Endothelial cell of umbilical vein (primary cell): ENCODE results near the gene OMA1. TPM values are rescaled to one million over a fixed set of nuclear protein-coding genes. Genes with fewer than 3 reads are reported as not detected.

Source experiments
- BruUV-seq: library from RNA; stranded (reverse); fragments of 400-500 nt; replicated peaks from 2 replicates; lab custom pipeline; 2021; lab: Mats Ljungman, UMichigan
- CTCF ChIA-PET: fragments of 300-600, 350-600 bp; sonication (Branson Sonifier 250); formaldehyde crosslinking; loops from one replicate; lab custom pipeline; 2021; ENCODE audit warnings: antibody characterized with exemption, inconsistent platforms; lab: Charles Lee
- POLR2A ChIA-PET: fragments of 300-600, 350-600 bp; sonication (Branson Sonifier 250); formaldehyde crosslinking; loops from one replicate; lab custom pipeline; 2021; ENCODE audit warnings: antibody characterized with exemption, inconsistent platforms; lab: Charles Lee
- DNase-seq: peaks from one replicate; pipeline ENCODE4 v3.0.0-alpha.2; 2011; ENCODE audit warnings: low read depth, low spot score
- FAIRE-seq: peaks from 2 replicates; lab custom pipeline; 2011; peaks lifted over from hg19 to GRCh38; lab: Jason Lieb, UNC
- H2AFZ ChIP-seq: 2 replicates; pipeline ENCODE4 v1.6.0; 2012; ENCODE audit warnings: low read depth, low read length, control low read depth, inconsistent platforms
- H3K27ac ChIP-seq: 2 replicates; pipeline ENCODE4 v1.5.1; 2011; ENCODE audit warnings: low read depth, mild to moderate bottlenecking, control low read depth, low read length, moderate library complexity; ENCODE audit not compliant: insufficient read depth
- H3K27me3 ChIP-seq, 2 experiments: 2 replicates each; pipeline versions ENCODE4 v1.6.0 to v1.6.1; 2011; ENCODE audit warnings: low read length in 2 of 2, mixed read lengths in 1 of 2; ENCODE audit not compliant: control insufficient read depth in 2 of 2, insufficient read depth in 2 of 2
- H3K36me3 ChIP-seq, 2 experiments: 2 replicates in 1 of 2; 3 replicates in 1 of 2; pipeline ENCODE4 v1.5.1; 2011; ENCODE audit warnings: low read length in 2 of 2, mild to moderate bottlenecking in 1 of 2, moderate library complexity in 1 of 2; ENCODE audit not compliant: control insufficient read depth in 2 of 2, insufficient read depth in 2 of 2; ENCODE audit errors: extremely low read depth in 1 of 2
- H3K4me1 ChIP-seq: 3 replicates; pipeline ENCODE4 v1.5.1; 2011; ENCODE audit warnings: mild to moderate bottlenecking, low read length; ENCODE audit not compliant: control insufficient read depth, insufficient read depth; ENCODE audit errors: extremely low read depth
- H3K4me2 ChIP-seq: 2 replicates; pipeline ENCODE4 v1.6.1; 2011; ENCODE audit warnings: low read length, control low read depth, mixed read lengths; ENCODE audit not compliant: insufficient read depth
- H3K4me3 ChIP-seq, 3 experiments: fragments of 200-600 bp in 1 of 3; sonication (generic), shearing (Covaris generic) in 1 of 3; replicated peaks in 1 of 3; 2 replicates each; pipeline ENCODE4 v1.5.1; 2011 to 2016; ENCODE audit warnings: control low read depth in 3 of 3, low read length in 3 of 3, mild to moderate bottlenecking in 2 of 3, inconsistent platforms in 1 of 3, low read depth in 1 of 3, moderate library complexity in 1 of 3; ENCODE audit not compliant: insufficient read depth in 1 of 3
- H3K79me2 ChIP-seq: 2 replicates; pipeline ENCODE4 v1.6.0; 2012; ENCODE audit warnings: low read length, inconsistent platforms; ENCODE audit not compliant: control insufficient read depth, insufficient read depth
- H3K9ac ChIP-seq: replicated peaks from 2 replicates; pipeline ENCODE3; 2011; ENCODE audit warnings: low read length, control low read depth; ENCODE audit not compliant: insufficient read depth; ENCODE audit errors: extremely low read depth
- H3K9me1 ChIP-seq: replicated peaks from 3 replicates; pipeline ENCODE4 v1.6.0; 2011; ENCODE audit warnings: mild to moderate bottlenecking, low read length; ENCODE audit not compliant: control insufficient read depth, insufficient read depth; ENCODE audit errors: extremely low read depth
- H3K9me3 ChIP-seq: replicated peaks from 2 replicates; pipeline ENCODE4 v1.5.1; 2012; ENCODE audit warnings: low read length, inconsistent platforms; ENCODE audit not compliant: control insufficient read depth, insufficient read depth
- H4K20me1 ChIP-seq: replicated peaks from 2 replicates; pipeline ENCODE3; 2011; ENCODE audit warnings: mild to moderate bottlenecking, low read length; ENCODE audit not compliant: control insufficient read depth, insufficient read depth; ENCODE audit errors: extremely low read depth
- CTCF ChIP-seq, 2 donors: IDR thresholded peaks; 1 replicate in 1 of 2; 2 replicates in 1 of 2; pipeline ENCODE4 v1.5.1; 2011; ENCODE audit warnings: low read length in 2 of 2, mild to moderate bottlenecking in 2 of 2, moderate library complexity in 2 of 2, control low read depth in 1 of 2, inconsistent platforms in 1 of 2, low read depth in 1 of 2; ENCODE audit not compliant: insufficient read depth in 1 of 2; ENCODE audit errors: extremely low read depth in 1 of 2
- EZH2 ChIP-seq: IDR thresholded peaks from 2 replicates; pipeline ENCODE4 v1.6.1; 2012; ENCODE audit warnings: borderline replicate concordance, low read depth, mild to moderate bottlenecking, moderate library complexity, low read length, inconsistent platforms; ENCODE audit not compliant: severe bottlenecking
- FOS ChIP-seq: IDR thresholded peaks from 2 replicates; pipeline ENCODE4 v1.6.1; 2011; ENCODE audit warnings: mild to moderate bottlenecking, low read length, moderate library complexity, borderline replicate concordance; ENCODE audit not compliant: insufficient read depth
- JUN ChIP-seq: IDR thresholded peaks from 2 replicates; pipeline ENCODE4 v1.6.1; 2011; ENCODE audit warnings: borderline replicate concordance, low read depth; ENCODE audit not compliant: insufficient read length, insufficient read depth
- POLR2A ChIP-seq: IDR thresholded peaks from 2 replicates; pipeline ENCODE4 v1.6.1; 2012; ENCODE audit warnings: low read depth, mild to moderate bottlenecking, control low read depth, low read length
- dilution Hi-C: fragments of 300-500 bp; cut with MboI; formaldehyde crosslinking; loops from one replicate; pipeline ENCODE4 v1.15.0; 2019; ENCODE audit warnings: low sequenced_read_pairs; ENCODE audit not compliant: extremely low pct_ligation_motif_present
- intact Hi-C: fragments of 100-400 bp; cut with micrococcal nuclease; formaldehyde crosslinking; loops from one replicate; pipeline ENCODE4 v1.10.0; 2022
- polyA plus RNA-seq, 4 experiments: library from polyadenylated mRNA; depleted of rRNA in 3 of 4; stranded (reverse) in 3 of 4; unstranded in 1 of 4; fragments of >200 nt; gene quantifications; 2 replicates each; pipeline versions ENCODE4 v1.2.1 to v1.2.3, GENCODE V29; 2011 to 2012; ENCODE audit warnings: missing spikeins in 1 of 4
- total RNA-seq: library from RNA; stranded (reverse); gene quantifications from 2 replicates; pipeline ENCODE4 v1.2.3, GENCODE V29; 2021

Gene OMA1
- total and polyA plus RNA-seq, 2 donors (not counting 3 experiments of a cell fraction or from before 2014, with no cell fraction given), result 4.0 to 4.6 TPM

GRCh38 chr1:58586271-58586670, 39.7 kb upstream of the OMA1 start:
- H3K4me2 ChIP-seq, result peak overlapping the region; percentile 40
- POLR2A ChIA-PET, result interaction anchor here (0.9 kb wide), 1 partner anchor 11 kb away, joined by 3 read pairs; no protein-coding TSS in a partner anchor
- H3K36me3 ChIP-seq, result no peaks in the 10 kb centered on the region
- no peaks in the 10 kb centered on the region for H3K27me3 ChIP-seq
- peak overlapping the region; percentile 32 for H2AFZ ChIP-seq
- CTCF ChIA-PET, result interaction anchor here (2.2 to 3.1 kb wide), 2 partner anchors 10 to 40 kb away, joined by 9 to 12 read pairs; partner anchors contain the start of gene OMA1
- H3K4me3 ChIP-seq, result no peak overlapping the region
- intact Hi-C loops, result no loop called here
- no peaks in the 10 kb centered on the region for H3K9me1 ChIP-seq
- dilution Hi-C loops, result no loop called here
- BruUV-seq, result no TSS peak
- FAIRE-seq (no peak), DNase-seq (peak; percentile 60)
- H3K9ac ChIP-seq, result no peak overlapping the region
- TF ChIP-seq FOS (peak; percentile 9), POLR2A (no peak), JUN (no peak), EZH2 (no peak), CTCF (IDR thresholded peaks at IDR 0.05; ENCODE audit: extremely low read depth in 1 of 2, insufficient read depth in 1 of 2, low read depth in 1 of 2, low read length in 2 of 2) (no peak)
- H4K20me1 ChIP-seq, result no peaks in the 10 kb centered on the region
- H3K9me3 ChIP-seq, result no peaks in the 10 kb centered on the region
- H3K4me1 ChIP-seq, result peaks cover 40% of the 10 kb centered on the region
- H3K27ac ChIP-seq, result peak overlapping the region; percentile 89
- H3K79me2 ChIP-seq, result peaks cover 19% of the 10 kb centered on the region
